Activated naive CD4-positive, alpha-beta T cell treated with anti-CD3 and anti-CD28 coated beads, Interleukin-2, amount 10 ng/mL, durations not matched to agents 7 days and 5 days (primary cell): ENCODE data around the gene TMEM238.
A peak's percentile ranks its signal among the peaks of the same experiment; 100 is the strongest.

Experiments used
- CTCF ChIA-PET: fragments of 350-600 bp; sonication (Branson Sonifier 250); formaldehyde crosslinking; loops from one replicate; lab custom pipeline; 2021; ENCODE audit warnings: antibody characterized with exemption; lab: Charles Lee
- DNase-seq: peaks from one replicate; pipeline ENCODE4 v3.0.0-alpha.2; 2020
- H3K27ac Mint-ChIP-seq: one replicate; pipeline ENCODE4 v1.8.0; 2021; ENCODE audit warnings: mild to moderate bottlenecking, moderate library complexity, mixed read lengths
- H3K27me3 Mint-ChIP-seq: one replicate; pipeline ENCODE4 v1.8.0; 2021; ENCODE audit warnings: mild to moderate bottlenecking, mixed read lengths
- H3K36me3 Mint-ChIP-seq: one replicate; pipeline ENCODE4 v1.8.0; 2021; ENCODE audit warnings: mixed read lengths
- H3K4me1 Mint-ChIP-seq: one replicate; pipeline ENCODE4 v1.8.0; 2021; ENCODE audit warnings: mixed read lengths
- H3K4me3 Mint-ChIP-seq: one replicate; pipeline ENCODE4 v1.8.0; 2021; ENCODE audit warnings: mild to moderate bottlenecking, moderate library complexity, mixed read lengths
- H3K9me3 Mint-ChIP-seq: one replicate; pipeline ENCODE4 v1.8.0; 2021; ENCODE audit warnings: mixed read lengths

Gene TMEM238

GRCh38 chr19:55352040-55352439 lies 32.1 kb downstream of the TMEM238 start:
- Mint-ChIP-seq H3K4me3 (no peak overlapping the region), H3K9me3 (no peaks in the 10 kb centered on the region), H3K36me3 (peaks cover 3% of the 10 kb centered on the region), H3K27ac (no peak overlapping the region), H3K27me3 (peaks cover 66% of the 10 kb centered on the region), H3K4me1 (peaks cover 35% of the 10 kb centered on the region)
- CTCF ChIA-PET = no interaction called here
- DNase-seq = no peak

DNA sequence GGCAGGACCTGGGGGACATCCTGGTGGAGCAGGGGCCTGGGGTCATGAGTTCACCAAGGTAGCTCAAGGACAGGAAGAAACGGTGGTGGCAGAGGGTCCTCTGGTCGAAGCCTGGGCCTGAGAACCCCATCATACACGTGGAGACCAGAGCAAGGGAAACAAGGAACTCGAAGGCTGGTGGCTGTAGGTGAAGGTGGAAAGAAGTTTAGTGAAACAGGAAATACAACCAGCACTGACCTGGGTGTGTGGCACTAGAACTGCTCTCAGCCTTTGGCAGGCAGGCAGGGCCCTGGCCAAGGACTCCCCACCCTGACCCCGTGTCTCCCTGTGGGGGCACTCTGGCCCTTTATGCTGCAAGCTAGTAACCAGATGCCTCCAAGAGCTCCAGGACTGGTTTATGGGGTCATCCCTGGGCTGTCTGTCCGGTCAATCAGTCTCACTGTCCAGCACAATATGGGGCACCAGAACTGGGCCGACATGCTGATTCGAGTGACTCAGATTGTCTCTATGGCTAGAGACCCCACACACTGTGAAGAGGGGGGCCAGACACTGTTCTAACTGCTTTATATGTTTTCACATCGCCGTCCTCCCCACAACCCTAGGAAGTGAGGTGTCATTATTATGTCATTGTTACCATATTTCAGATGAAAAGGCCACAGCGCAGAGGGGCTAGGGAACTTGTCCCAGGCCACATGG lies 33.3 kb downstream of the TMEM238 start:
- H3K9me3 Mint-ChIP-seq = no peaks in the 10 kb centered on the region
- peaks cover 35% of the 10 kb centered on the region for H3K4me1 Mint-ChIP-seq
- peaks cover 3% of the 10 kb centered on the region for H3K36me3 Mint-ChIP-seq
- peaks cover 53% of the 10 kb centered on the region for H3K27me3 Mint-ChIP-seq
- H3K4me3 Mint-ChIP-seq = no peak overlapping the region
- CTCF ChIA-PET = interaction anchor here (0.7 to 1.3 kb wide), 2 partner anchors 18 to 49 kb away, joined by 4 read pairs; no protein-coding TSS in a partner anchor
- no peak for DNase-seq
- H3K27ac Mint-ChIP-seq = no peak overlapping the region

DNA sequence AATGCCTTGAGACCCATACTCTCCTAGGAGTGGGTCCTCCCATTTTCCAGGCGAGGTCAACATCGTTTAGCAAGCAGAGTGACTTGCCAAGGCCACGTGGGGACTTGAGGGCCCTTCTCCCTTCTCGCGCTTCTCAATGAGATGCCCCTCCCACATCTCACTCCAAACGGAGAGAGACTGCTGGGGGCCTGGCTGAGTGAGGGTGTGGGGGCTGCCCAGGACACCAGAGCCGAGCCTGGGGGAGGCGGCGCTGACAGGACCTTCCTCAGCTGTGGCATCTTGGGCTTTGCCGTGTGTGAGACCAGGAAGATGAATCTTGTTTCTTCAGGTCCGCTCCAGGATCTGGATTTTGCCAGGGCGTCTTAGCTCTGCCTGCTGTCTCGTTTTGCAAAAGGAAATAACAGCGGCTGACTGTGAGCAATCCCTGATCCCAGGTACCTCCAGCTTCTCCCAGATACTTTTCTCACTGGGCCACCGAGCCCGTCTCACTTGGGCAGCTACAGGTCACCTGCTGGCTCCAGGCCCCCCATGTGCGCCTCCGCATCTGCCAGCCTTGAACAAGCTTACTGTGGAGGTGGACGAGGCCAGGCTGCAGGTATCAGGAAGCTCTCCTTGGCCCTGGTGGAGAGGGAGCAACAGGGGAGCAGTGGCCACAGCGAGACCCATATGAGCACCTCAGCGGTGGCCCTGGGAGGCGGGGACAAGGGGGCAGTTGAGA lies 35.6 kb downstream of the TMEM238 start:
- H3K36me3 Mint-ChIP-seq = peaks cover 14% of the 10 kb centered on the region
- no peak overlapping the region for H3K27ac Mint-ChIP-seq
- no peaks in the 10 kb centered on the region for H3K9me3 Mint-ChIP-seq
- H3K4me3 Mint-ChIP-seq = no peak overlapping the region
- CTCF ChIA-PET = no interaction called here
- DNase-seq = no peak
- peaks cover 25% of the 10 kb centered on the region for H3K4me1 Mint-ChIP-seq
- H3K27me3 Mint-ChIP-seq = peaks cover 32% of the 10 kb centered on the region

GRCh38 chr19:55347442-55348009 lies 36.6 kb downstream of the TMEM238 start:
- no peak for DNase-seq
- Mint-ChIP-seq H3K4me3 (no peak overlapping the region), H3K9me3 (no peaks in the 10 kb centered on the region), H3K36me3 (peaks cover 21% of the 10 kb centered on the region), H3K27ac (no peak overlapping the region), H3K4me1 (peaks cover 15% of the 10 kb centered on the region), H3K27me3 (peaks cover 22% of the 10 kb centered on the region)
- CTCF ChIA-PET = no interaction called here

GRCh38 chr19:55346725-55347441 lies 37.2 kb downstream of the TMEM238 start:
- Mint-ChIP-seq H3K27ac (no peak overlapping the region), H3K27me3 (peaks cover 16% of the 10 kb centered on the region), H3K4me3 (no peak overlapping the region), H3K36me3 (peaks cover 21% of the 10 kb centered on the region), H3K4me1 (peaks cover 11% of the 10 kb centered on the region), H3K9me3 (no peaks in the 10 kb centered on the region)
- CTCF ChIA-PET = no interaction called here
- DNase-seq = no peak

DNA sequence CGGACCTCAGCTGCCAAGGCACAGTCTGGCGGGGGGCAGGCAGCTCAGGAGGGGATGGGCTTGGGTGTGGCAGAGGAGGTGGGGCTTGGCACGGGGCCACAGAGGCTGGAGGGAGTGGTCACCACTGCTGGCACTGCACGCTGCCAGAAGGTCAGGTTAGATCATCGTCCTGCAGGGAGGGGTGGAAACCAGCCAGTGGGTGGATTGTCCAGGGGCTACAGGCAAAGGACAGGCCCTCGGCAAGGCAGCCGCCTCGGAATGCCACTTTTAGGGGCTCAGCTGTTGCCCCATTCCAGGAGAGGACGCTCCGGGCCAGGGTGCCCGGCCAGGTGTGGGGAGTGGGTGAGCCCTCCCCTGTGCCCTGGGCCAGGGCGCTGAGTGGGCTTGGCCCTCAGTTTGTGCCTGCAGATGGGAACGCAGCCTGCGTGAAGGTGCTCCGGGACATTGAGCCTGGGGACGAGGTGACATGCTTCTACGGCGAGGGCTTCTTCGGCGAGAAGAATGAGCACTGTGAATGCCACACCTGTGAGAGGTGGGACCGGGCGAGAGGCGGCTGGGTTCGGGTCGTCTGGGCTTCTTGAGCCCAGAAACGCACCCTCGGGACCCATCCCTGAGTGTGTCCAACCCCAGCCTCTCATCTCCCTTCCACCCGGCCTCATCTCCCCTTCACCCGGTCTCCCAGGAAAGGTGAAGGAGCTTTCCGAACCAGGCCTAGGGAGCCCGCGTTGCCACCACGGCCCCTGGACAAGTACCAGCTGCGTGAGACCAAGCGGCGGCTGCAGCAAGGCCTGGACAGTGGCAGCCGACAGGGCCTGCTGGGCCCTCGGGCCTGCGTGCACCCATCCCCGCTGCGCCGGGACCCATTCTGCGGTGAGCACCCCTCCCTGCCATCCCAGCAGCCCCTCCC lies 38.0 kb downstream of the TMEM238 start:
- Mint-ChIP-seq H3K27ac (no peak overlapping the region), H3K9me3 (no peaks in the 10 kb centered on the region), H3K4me3 (no peak overlapping the region), H3K27me3 (peaks cover 8% of the 10 kb centered on the region), H3K36me3 (peaks cover 24% of the 10 kb centered on the region), H3K4me1 (peaks cover 8% of the 10 kb centered on the region)
- CTCF ChIA-PET = no interaction called here
- no peak for DNase-seq

DNA sequence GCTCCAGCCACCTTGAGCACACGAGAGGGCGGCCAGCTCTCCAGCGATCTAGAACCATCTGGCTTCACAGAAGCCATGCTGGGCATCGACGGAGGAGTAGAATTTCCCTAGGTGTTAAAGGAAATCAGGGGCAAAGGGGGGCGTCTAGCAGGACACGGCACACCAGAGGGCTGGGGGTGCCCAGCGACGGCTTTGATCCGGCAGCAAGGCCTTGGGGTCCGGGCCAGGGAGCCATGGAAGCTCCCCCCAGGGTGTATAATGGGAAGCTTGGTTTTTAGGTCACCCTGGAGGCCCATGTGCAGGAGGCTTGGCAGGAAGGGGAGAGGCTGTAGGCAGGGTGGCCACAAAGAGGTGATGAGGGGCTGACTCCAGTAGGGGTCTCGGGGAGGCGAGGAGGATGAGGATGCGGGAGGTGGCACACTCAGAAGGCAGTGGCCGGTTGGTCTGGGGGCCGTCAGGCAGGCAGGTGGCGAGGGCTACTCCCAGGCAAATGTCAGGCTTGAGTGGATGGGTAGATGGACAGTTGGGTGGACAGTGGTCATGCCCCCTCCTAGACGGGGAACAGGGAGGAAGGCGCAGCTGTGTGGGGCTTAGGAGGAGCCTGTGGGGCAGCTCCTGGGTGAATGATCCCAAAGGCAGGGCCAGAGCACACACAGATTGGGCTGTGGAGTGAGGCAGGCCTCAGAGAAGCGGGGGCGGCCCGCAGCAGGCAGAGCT lies 38.8 kb downstream of the TMEM238 start:
- no peak overlapping the region for H3K27ac Mint-ChIP-seq
- H3K9me3 Mint-ChIP-seq = no peaks in the 10 kb centered on the region
- H3K27me3 Mint-ChIP-seq = no peaks in the 10 kb centered on the region
- H3K4me3 Mint-ChIP-seq = peak overlapping the region; percentile 23
- peaks cover 12% of the 10 kb centered on the region for H3K4me1 Mint-ChIP-seq
- CTCF ChIA-PET = no interaction called here
- no peak for DNase-seq
- H3K36me3 Mint-ChIP-seq = peaks cover 24% of the 10 kb centered on the region

GRCh38 chr19:55344444-55344843 lies 39.6 kb downstream of the TMEM238 start:
- CTCF ChIA-PET = no interaction called here
- DNase-seq = no peak
- Mint-ChIP-seq H3K36me3 (peaks cover 25% of the 10 kb centered on the region), H3K4me3 (no peak overlapping the region), H3K27me3 (no peaks in the 10 kb centered on the region), H3K4me1 (peaks cover 18% of the 10 kb centered on the region), H3K27ac (no peak overlapping the region), H3K9me3 (no peaks in the 10 kb centered on the region)

- Mint-ChIP-seq H3K9me3 (no peaks in the 10 kb centered on the region), H3K4me1 (peaks cover 27% of the 10 kb centered on the region), H3K4me3 (peak overlapping the region; percentile 90), H3K36me3 (peaks cover 23% of the 10 kb centered on the region), H3K27ac (peak overlapping the region; percentile 40), H3K27me3 (peaks cover 5% of the 10 kb centered on the region)
- CTCF ChIA-PET = no interaction called here
- no peak for DNase-seq
These were observed 42.2 kb downstream of the TMEM238 start for GRCh38 chr19:55341595-55342531.

DNA sequence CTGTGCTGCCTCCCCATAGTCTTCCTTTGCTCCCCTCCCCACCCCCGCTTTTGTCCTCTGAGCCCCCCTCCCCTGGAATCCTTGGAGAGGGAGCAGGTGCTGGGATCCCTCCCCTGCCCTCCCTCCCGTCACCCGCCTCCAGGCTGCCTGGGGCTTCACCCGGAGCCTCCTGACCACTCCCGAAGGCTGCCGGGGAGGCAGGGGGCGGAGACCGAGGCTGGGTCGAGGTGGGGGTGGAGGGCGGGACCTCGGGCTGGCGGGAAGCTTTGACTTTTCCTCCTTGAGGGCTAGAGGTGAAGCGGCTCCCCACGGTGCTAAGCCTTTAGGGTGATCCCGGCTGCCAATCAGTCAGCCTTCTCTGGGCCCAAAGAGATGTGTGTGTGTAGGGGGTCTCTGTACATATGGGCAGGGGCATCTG lies 42.9 kb downstream of the TMEM238 start:
- DNase-seq = peak; percentile 82
- Mint-ChIP-seq H3K36me3 (peaks cover 23% of the 10 kb centered on the region), H3K27me3 (peaks cover 8% of the 10 kb centered on the region), H3K27ac (peak overlapping the region; percentile 92), H3K4me1 (peaks cover 27% of the 10 kb centered on the region), H3K4me3 (peak overlapping the region; percentile 90), H3K9me3 (no peaks in the 10 kb centered on the region)
- CTCF ChIA-PET = no interaction called here

GRCh38 chr19:55340784-55341147 lies 43.3 kb downstream of the TMEM238 start:
- Mint-ChIP-seq H3K4me3 (peak overlapping the region; percentile 90), H3K4me1 (peaks cover 27% of the 10 kb centered on the region), H3K27me3 (peaks cover 13% of the 10 kb centered on the region), H3K9me3 (no peaks in the 10 kb centered on the region), H3K27ac (peak overlapping the region; percentile 92), H3K36me3 (peaks cover 23% of the 10 kb centered on the region)
- peak; percentile 52 for DNase-seq
- CTCF ChIA-PET = no interaction called here
